Measurements from ENCODE around the gene ADAMTS13. TPM values are rescaled to one million over a fixed set of nuclear protein-coding genes. Genes with fewer than 3 reads are reported as not detected.
"Not testable (repeated sequence)": the region's sequence is repeated elsewhere in the genome, so short reads cannot be mapped to it uniquely, and the experiment has no call there.

ADAMTS13 gene
- total RNA-seq, 1 donor from 2014 or later = 4.2 TPM

- DNase-seq = peak; percentile 16
These were observed 3.0 kb downstream of the ADAMTS13 start for GRCh38 chr9:133425049-133425632.

DNA sequence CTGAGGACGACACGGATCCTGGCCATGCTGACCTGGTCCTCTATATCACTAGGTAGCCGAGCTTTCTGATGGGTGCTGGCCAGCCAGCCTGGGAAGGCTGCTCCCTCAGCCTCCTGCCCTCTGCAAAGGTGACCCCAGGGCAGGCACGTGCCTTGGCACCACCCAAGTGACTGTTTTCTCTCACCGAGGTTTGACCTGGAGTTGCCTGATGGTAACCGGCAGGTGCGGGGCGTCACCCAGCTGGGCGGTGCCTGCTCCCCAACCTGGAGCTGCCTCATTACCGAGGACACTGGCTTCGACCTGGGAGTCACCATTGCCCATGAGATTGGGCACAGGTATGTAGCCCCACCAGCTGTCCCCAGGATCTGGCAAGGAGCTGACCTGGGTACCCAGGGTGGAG, 3.8 kb downstream of the ADAMTS13 start:
- no peak for DNase-seq

DNA sequence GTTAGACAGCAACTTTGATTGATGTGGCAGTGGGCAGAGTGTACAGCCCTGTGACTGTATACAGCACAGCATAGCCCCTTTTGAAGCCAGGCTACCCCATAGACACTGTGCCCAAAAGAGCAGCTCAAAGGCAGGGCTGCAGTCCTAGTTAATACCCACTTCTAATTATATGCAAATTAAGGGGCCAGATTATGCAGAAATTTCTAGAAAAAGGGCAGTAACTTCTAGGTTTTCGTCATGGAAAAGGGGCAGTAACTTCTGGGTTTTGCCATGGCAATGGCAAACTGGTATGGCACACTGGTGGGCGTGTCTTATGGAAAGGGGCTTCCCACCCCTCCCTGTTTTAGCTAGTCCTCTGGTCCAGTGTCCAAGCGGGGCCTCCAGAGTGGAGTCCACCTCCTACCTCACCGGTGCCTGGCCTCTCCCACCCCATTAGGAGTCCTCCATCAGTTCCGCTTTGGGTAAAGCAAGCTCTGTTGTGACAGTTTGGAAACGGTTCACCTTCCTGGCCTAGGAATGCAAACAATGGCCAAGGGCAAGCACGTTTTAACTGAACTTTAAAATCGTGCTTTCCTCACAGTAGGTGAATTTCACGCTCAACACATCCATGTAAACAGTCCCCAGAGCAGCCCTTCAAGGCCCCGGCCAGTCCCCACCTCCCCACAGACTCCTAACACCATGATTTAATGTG, 5.6 kb downstream of the ADAMTS13 start:
- no peak for DNase-seq

DNA sequence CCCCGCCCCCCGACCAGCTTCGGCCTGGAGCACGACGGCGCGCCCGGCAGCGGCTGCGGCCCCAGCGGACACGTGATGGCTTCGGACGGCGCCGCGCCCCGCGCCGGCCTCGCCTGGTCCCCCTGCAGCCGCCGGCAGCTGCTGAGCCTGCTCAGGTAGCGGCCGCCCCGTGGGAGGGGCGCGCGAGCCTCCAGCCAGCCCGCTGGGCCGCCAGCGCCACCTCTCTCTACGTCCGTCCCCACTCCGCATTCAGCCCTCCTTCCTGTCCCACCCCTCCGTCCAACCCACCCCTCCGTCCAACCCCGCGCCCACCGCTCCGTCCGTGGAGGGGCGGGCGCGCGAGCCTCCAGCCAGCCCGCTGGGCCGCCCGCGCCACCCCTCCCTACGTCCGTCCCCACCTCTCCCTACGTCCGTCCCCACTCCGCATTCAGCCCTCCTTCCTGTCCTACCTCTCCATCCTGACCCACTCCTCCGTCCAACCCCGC, 6.5 kb downstream of the ADAMTS13 start:
- DNase-seq = peak; percentile 62

DNA sequence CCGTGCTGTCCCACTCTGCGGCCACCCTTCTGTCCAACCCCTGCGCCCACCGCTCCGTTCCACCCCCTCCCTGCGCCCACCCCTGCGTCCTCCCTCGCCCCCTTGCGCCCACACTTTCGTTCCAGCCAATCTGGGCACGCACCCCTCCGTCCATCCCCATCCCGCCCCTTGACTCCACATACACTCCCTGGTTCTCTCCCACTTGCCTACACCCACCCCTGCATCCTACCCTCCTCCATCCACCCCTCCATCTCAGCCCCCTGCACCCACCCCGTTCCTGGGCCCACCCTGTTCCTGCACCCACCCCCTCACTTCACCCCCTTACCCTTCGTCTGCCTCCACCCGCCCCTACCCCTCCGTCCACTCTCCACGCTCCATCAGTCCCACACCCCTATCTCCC, 7.0 kb downstream of the ADAMTS13 start:
- DNase-seq = no peak

DNA sequence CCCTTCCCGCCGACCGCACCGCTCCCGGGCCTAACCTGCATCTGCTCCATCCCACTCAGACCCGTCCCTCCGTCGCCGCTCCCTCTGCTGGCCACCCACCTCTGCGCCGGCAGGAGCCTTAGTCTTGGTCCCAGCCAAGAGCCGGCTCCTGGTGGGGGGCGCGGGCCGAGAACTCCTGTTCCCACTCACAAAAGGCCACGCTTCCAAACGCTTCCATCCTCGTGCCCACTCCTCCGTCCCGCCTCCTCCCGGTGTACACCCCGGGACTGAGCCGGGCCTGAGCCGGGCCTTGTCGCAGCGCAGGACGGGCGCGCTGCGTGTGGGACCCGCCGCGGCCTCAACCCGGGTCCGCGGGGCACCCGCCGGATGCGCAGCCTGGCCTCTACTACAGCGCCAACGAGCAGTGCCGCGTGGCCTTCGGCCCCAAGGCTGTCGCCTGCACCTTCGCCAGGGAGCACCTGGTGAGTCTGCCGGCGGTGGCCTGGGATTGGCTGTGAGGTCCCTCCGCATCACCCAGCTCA, 7.5 kb downstream of the ADAMTS13 start:
- DNase-seq = peak; percentile 52

DNA sequence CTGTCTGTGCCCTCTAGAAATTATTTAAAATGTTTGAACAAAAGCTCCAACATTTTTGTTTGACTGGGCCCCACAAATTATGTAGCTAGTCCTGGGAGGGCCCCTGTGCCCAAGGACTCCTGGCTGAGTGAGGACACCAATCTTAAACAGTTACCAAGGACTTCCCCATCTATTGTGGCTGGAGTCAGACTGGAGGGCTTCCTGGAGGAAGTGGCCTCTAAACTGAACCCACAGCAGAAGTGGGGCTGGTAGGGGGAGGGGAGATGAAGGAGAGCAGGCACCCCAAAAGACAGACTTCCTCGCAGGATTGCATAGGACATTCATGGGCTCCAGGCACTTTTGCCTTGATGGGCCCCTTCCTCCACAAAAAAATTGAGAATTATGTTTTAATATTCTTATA, 8.1 kb downstream of the ADAMTS13 start:
- DNase-seq = no peak

- DNase-seq = no peak
These were observed 11.2 kb downstream of the ADAMTS13 start for GRCh38 chr9:133433351-133433843.

- DNase-seq = no peak
These were observed 14.5 kb downstream of the ADAMTS13 start for GRCh38 chr9:133436681-133437080.

GRCh38 chr9:133437753-133438531, 15.8 kb downstream of the ADAMTS13 start:
- DNase-seq = no peak

- no peak for DNase-seq
These were observed 17.2 kb downstream of the ADAMTS13 start for GRCh38 chr9:133439337-133439736.

DNA sequence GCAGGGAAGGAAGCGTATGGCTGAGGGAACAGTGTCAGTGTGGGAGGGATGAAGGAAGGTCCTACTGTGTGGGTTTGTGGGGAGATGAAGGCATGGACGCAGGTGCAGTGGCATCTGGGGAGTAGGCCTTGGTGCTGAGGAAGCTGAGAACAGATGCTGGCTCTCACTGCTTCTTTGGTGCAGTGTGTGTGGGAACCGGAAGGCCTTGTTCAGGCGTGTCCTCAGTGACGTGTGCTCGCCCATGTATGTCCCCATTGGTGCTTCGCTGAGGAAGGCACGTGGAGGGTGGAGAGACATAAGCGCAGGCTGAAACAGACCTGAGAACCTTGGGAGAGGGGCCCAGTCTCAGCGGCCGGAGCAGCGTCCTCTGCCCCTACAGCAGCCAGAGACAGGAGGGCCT, 18.7 kb downstream of the ADAMTS13 start:
- DNase-seq = no peak

GRCh38 chr9:133441571-133441970, 19.4 kb downstream of the ADAMTS13 start:
- no peak for DNase-seq

DNA sequence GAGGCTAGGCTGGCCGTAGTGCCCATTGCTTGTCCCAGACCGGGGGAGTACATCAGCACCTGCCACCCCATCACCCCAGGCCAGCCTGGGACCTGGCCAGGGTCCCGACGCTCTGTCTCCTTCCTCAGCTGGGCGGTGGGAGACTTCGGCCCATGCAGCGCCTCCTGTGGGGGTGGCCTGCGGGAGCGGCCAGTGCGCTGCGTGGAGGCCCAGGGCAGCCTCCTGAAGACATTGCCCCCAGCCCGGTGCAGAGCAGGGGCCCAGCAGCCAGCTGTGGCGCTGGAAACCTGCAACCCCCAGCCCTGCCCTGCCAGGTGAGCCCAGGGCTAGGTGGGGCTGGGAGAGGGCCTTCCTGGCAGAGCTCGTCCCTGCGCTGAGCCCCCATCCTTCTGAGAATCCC, 21.1 kb downstream of the ADAMTS13 start:
- no peak for DNase-seq

GRCh38 chr9:133443982-133444381, 21.8 kb downstream of the ADAMTS13 start:
- no peak for DNase-seq

DNA sequence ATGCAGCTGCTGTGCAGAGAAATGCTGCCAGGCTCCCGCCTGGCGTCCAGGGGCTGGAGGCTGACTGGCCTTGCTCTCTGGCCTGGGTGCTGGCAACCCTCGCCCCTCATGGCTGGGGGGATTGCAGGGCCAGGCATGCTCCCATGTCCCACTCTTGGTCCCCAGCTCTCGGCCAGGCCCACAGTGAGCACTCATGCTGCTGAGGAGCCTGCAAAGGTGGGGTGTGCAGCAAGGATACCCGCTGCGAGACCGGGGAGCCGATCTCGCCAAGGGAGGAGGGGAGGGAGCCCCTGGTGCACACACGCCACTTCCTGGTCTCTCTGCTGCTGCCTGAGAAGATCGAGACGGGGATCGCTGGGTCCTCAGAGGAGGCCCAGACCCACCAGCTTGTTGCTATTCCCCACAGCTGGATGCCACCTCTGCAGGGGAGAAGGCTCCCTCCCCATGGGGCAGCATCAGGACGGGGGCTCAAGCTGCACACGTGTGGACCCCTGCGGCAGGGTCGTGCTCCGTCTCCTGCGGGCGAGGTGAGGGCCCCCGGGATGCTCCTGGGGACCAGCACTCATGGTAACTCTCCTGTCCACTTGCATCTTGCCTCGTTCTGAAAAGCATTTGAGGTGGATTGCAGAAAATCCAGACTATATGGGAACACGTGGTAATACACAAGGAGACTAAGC, 23.3 kb downstream of the ADAMTS13 start:
- DNase-seq = no peak

DNA sequence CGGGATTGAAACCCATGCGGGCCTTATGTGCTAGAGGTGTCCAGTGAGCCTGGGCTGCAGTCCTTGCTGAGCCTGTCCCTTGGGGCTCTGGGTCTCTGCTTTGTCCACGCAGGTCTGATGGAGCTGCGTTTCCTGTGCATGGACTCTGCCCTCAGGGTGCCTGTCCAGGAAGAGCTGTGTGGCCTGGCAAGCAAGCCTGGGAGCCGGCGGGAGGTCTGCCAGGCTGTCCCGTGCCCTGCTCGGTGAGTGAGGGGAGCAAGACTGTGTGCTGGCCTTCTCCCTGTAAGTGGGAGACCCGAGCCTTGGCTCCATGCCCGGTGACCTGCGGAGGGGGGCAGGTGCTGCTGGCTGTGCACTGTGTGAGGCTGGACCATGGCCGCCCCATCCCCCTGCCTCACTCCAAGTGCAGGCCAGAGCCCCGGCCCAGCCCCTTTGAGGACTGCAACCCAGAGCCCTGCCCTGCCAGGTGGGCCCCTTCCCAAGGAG, 26.4 kb downstream of the ADAMTS13 start:
- DNase-seq = no peak

DNA sequence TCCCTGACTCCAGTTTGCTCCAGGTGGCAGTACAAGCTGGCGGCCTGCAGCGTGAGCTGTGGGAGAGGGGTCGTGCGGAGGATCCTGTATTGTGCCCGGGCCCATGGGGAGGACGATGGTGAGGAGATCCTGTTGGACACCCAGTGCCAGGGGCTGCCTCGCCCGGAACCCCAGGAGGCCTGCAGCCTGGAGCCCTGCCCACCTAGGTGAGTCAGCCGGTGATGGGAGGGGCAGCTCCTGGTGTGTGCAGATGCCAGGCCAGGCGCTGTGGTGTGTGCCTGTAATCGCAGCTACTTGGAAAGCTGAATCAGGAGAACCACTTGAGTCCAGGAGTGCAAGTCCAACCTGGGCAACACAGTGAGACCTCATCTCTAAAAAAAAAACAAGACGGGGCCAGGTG, 27.6 kb downstream of the ADAMTS13 start:
- no peak for DNase-seq

- DNase-seq = not testable (repeated sequence)
These were observed 29.7 kb downstream of the ADAMTS13 start for GRCh38 chr9:133451865-133452264.

DNA sequence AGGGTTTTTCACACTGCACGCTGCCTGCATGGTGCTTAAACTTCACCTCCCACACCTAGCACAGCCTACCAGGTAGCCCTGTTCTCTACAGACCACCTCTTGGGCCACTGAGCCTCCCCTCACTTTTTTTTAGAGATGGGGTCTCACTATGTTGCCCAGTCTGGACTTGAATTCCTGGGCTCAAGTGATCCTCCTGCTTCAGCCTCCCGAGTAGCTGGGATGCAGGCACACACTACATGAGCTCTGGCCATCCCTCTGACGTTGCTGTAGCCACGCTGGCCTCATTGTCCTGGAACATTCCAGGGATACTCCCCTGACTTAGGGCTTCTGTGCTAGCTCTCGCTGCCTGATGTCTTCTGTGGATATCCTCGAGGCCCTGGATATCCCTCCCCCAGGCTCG, 30.4 kb downstream of the ADAMTS13 start:
- no peak for DNase-seq

- DNase-seq = peak; percentile 25
These were observed 31.5 kb downstream of the ADAMTS13 start for GRCh38 chr9:133453651-133454050.

GRCh38 chr9:133454325-133454724, 32.2 kb downstream of the ADAMTS13 start:
- DNase-seq = no peak
